H9 (cell line): Measurements from ENCODE around the gene HES4. TPM values are rescaled to one million over a fixed set of nuclear protein-coding genes. Genes with fewer than 3 reads are reported as not detected.

ENCODE experiments used
- DNase-seq: peaks from one replicate; pipeline ENCODE4 v3.0.0-alpha.2; 2017
- H2AFZ ChIP-seq: one replicate; pipeline ENCODE4 v1.6.1; 2013; ENCODE audit warnings: mild to moderate bottlenecking, low read length, control low read depth, moderate library complexity
- H2AK5ac ChIP-seq: 2 replicates; pipeline ENCODE4 v1.6.1; 2013; ENCODE audit warnings: low read length, control low read depth, mixed read lengths; ENCODE audit not compliant: insufficient read length
- H2BK120ac ChIP-seq: one replicate; pipeline ENCODE4 v1.6.1; 2013; ENCODE audit warnings: low read depth, mild to moderate bottlenecking, low read length, control low read depth, inconsistent platforms; ENCODE audit not compliant: poor library complexity, severe bottlenecking
- H2BK12ac ChIP-seq: 2 replicates; pipeline ENCODE4 v1.6.1; 2013; ENCODE audit warnings: low read length, control low read depth, mixed read lengths, low read depth; ENCODE audit not compliant: insufficient read length
- H2BK15ac ChIP-seq: 2 replicates; pipeline ENCODE4 v1.6.1; 2013; ENCODE audit warnings: low read depth, low read length, control low read depth
- H2BK20ac ChIP-seq: one replicate; pipeline ENCODE4 v1.6.1; 2013; ENCODE audit warnings: low read depth, mild to moderate bottlenecking, low read length, control low read depth, inconsistent platforms; ENCODE audit not compliant: poor library complexity, severe bottlenecking
- H2BK5ac ChIP-seq: 2 replicates; pipeline ENCODE4 v1.6.1; 2013; ENCODE audit warnings: low read length, control low read depth, mixed read lengths; ENCODE audit not compliant: insufficient read length
- H3K14ac ChIP-seq: 2 replicates; pipeline ENCODE4 v1.6.1; 2013; ENCODE audit warnings: low read length, control low read depth; ENCODE audit not compliant: insufficient read depth
- H3K18ac ChIP-seq: 2 replicates; pipeline ENCODE4 v1.6.1; 2013; ENCODE audit warnings: low read depth, mild to moderate bottlenecking, mixed read lengths, low read length, control low read depth; ENCODE audit not compliant: insufficient read length
- H3K23ac ChIP-seq: 2 replicates; pipeline ENCODE4 v1.6.1; 2013; ENCODE audit warnings: low read length, control low read depth, mixed read lengths, low read depth; ENCODE audit not compliant: insufficient read length
- H3K23me2 ChIP-seq: 2 replicates; pipeline ENCODE4 v1.6.1; 2013; ENCODE audit warnings: low read depth, mild to moderate bottlenecking, mixed read lengths, low read length, control low read depth; ENCODE audit not compliant: insufficient read length, poor library complexity, severe bottlenecking
- H3K27ac ChIP-seq: 2 replicates; pipeline ENCODE4 v1.5.1; 2013; ENCODE audit warnings: low read length, control low read depth, mixed read lengths, low read depth; ENCODE audit not compliant: insufficient read length
- H3K27me3 ChIP-seq: 2 replicates; pipeline ENCODE4 v1.6.1; 2013; ENCODE audit warnings: low read length, control low read depth, inconsistent platforms; ENCODE audit not compliant: insufficient read depth
- H3K4ac ChIP-seq: 2 replicates; pipeline ENCODE4 v1.6.1; 2013; ENCODE audit warnings: low read depth, mild to moderate bottlenecking, control low read depth, inconsistent platforms, low read length, moderate library complexity
- H3K4me1 ChIP-seq: 2 replicates; pipeline ENCODE4 v1.6.1; 2013; ENCODE audit warnings: low read length, control low read depth, inconsistent platforms; ENCODE audit not compliant: insufficient read depth
- H3K4me2 ChIP-seq: 2 replicates; pipeline ENCODE4 v1.6.1; 2013; ENCODE audit warnings: low read length, control low read depth, mixed read lengths; ENCODE audit not compliant: insufficient read length, insufficient read depth
- H3K56ac ChIP-seq: 2 replicates; pipeline ENCODE4 v1.6.1; 2013; ENCODE audit warnings: low read depth, mild to moderate bottlenecking, mixed read lengths, low read length, control low read depth; ENCODE audit not compliant: insufficient read length
- H3K79me1 ChIP-seq: 2 replicates; pipeline ENCODE4 v1.6.1; 2013; ENCODE audit warnings: low read depth, mild to moderate bottlenecking, moderate library complexity, low read length, control low read depth, inconsistent platforms; ENCODE audit not compliant: insufficient read depth, poor library complexity, severe bottlenecking
- H3K79me2 ChIP-seq: 2 replicates; pipeline ENCODE4 v1.6.1; 2013; ENCODE audit warnings: low read length, control low read depth, inconsistent platforms; ENCODE audit not compliant: insufficient read depth
- H3K9ac ChIP-seq: 2 replicates; pipeline ENCODE4 v1.6.1; 2013; ENCODE audit warnings: low read length, control low read depth, mixed read lengths; ENCODE audit not compliant: insufficient read length; ENCODE audit errors: extremely low read depth
- H3K9me3 ChIP-seq: one replicate; pipeline ENCODE4 v1.6.1; 2013; ENCODE audit warnings: low read depth, low read length, inconsistent platforms; ENCODE audit not compliant: control insufficient read depth
- H3T11ph ChIP-seq: one replicate; pipeline ENCODE4 v1.6.1; 2013; ENCODE audit warnings: mild to moderate bottlenecking, low read length, control low read depth, inconsistent platforms
- H4K20me1 ChIP-seq: one replicate; pipeline ENCODE4 v1.6.1; 2013; ENCODE audit not compliant: control insufficient read depth, insufficient read length, insufficient read depth
- H4K5ac ChIP-seq: 2 replicates; pipeline ENCODE4 v1.6.1; 2013; ENCODE audit warnings: low read depth, mild to moderate bottlenecking, mixed read lengths, low read length, control low read depth; ENCODE audit not compliant: insufficient read length
- H4K8ac ChIP-seq: replicated peaks from 2 replicates; pipeline ENCODE4 v1.6.1; 2013; ENCODE audit warnings: low read length, control low read depth, mixed read lengths, low read depth; ENCODE audit not compliant: insufficient read length
- H4K91ac ChIP-seq: 2 replicates; pipeline ENCODE4 v1.6.1; 2013; ENCODE audit warnings: low read depth, mild to moderate bottlenecking, moderate library complexity, mixed read lengths, low read length, control low read depth; ENCODE audit not compliant: insufficient read length
- H3K27ac Mint-ChIP-seq, 3 experiments: 2 replicates in 2 of 3; 3 replicates in 1 of 3; pipeline ENCODE4 v1.8.0; 2020 to 2021; ENCODE audit warnings: mixed read lengths in 3 of 3, mild to moderate bottlenecking in 1 of 3, moderate library complexity in 1 of 3
- H3K27me3 Mint-ChIP-seq: 2 replicates; pipeline ENCODE4 v1.8.0; 2021; ENCODE audit warnings: low read depth, mild to moderate bottlenecking, moderate library complexity, mixed read lengths
- H3K36me3 Mint-ChIP-seq, 3 experiments: 2 replicates in 2 of 3; 3 replicates in 1 of 3; pipeline ENCODE4 v1.8.0; 2020 to 2021; ENCODE audit warnings: low read depth in 3 of 3, mixed read lengths in 3 of 3; ENCODE audit not compliant: insufficient read depth in 1 of 3
- H3K4me1 Mint-ChIP-seq, 2 experiments: 2 replicates each; pipeline ENCODE4 v1.8.0; 2020; ENCODE audit warnings: mixed read lengths in 2 of 2
- H3K4me3 Mint-ChIP-seq, 2 experiments: 2 replicates in 1 of 2; 3 replicates in 1 of 2; pipeline ENCODE4 v1.8.0; 2020 to 2021; ENCODE audit warnings: mild to moderate bottlenecking in 2 of 2, mixed read lengths in 2 of 2, moderate library complexity in 1 of 2
- H3K9me3 Mint-ChIP-seq, 2 experiments: 2 replicates in 1 of 2; 3 replicates in 1 of 2; pipeline ENCODE4 v1.8.0; 2020; ENCODE audit warnings: mild to moderate bottlenecking in 2 of 2, mixed read lengths in 2 of 2, moderate library complexity in 1 of 2
- WGBS: extraction: QIAGEN DNeasy Blood & Tissue Kit; methylation state at CpG from one replicate; pipeline ENCODE4 v1.1.7; 2013; ENCODE audit warnings: missing lambda C conversion rate, low lambda C conversion rate, mixed read lengths; ENCODE audit not compliant: insufficient read length; ENCODE audit errors: extremely low coverage; 5-methylcytosine and 5-hydroxymethylcytosine counted together
- total RNA-seq: library from RNA; stranded (reverse); gene quantifications from 2 replicates; pipeline ENCODE4 v1.2.1, GENCODE V29; 2021
- TF ChIP-seq, protein P1 (sequence below): fragments of 200-600 bp; sonication (generic); conservative IDR thresholded peaks from 3 replicates; pipeline ENCODE4 v1.8.0; 2021; ENCODE audit warnings: antibody characterized with exemption, mild to moderate bottlenecking

HES4 gene
- total RNA-seq, 1 experiment from 2014 or later: 4.0 TPM

DNA sequence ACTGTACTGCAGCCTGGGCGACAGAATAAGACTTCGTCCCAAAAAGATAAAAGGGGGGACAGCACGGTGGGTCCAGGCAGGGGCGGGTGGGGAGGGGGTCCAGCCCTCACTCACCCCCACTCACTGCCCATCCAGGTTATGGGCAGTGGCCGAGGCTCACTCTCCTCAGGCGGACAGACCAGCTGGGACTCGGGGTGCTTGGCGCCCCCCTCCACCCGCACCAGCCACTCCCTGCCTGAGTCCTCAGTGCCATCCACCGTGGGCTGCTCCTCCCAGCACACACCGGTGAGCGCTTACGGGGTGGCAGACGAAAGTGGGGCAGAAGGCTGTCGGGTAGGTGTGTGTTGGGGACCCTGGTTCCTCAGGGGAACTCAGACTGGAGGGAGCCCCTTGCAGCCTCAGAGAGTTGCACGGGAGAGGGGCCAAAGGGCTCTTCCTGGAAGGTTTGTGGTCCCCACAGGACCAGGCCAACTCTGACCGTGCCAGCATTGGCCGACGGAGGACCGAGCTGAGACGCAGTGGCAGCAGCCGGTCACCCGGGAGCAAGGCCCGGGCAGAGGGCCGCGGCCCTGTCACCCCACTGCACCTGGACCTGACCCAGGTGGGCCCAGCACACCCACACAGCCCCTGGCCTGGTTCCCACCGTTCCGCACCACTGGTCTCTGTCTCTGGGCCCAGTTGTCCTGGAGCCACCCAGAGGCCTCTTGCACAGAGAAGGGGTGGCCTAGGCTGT is 27.0 kb downstream of the HES4 start:
- Histone ChIP-seq H3K14ac (no peak overlapping the region; the same call in 1 of the 2 replicates), H3T11ph (no peak overlapping the region), H3K4me2 (no peak overlapping the region), H4K5ac (no peak overlapping the region), H4K91ac (no peak overlapping the region), H3K9ac (no peak overlapping the region), H3K9me3 (no peaks in the 10 kb centered on the region), H2BK5ac (no peak overlapping the region), H3K79me1 (no peaks in the 10 kb centered on the region), H3K4ac (no peak overlapping the region), H4K8ac (no peak overlapping the region), H2AK5ac (no peak overlapping the region), H3K27me3 (peaks cover 11% of the 10 kb centered on the region; the same call in 1 of the 2 replicates), H3K4me1 (no peaks in the 10 kb centered on the region), H2BK120ac (no peak overlapping the region), H4K20me1 (no peaks in the 10 kb centered on the region), H3K23me2 (no peaks in the 10 kb centered on the region), H3K23ac (no peak overlapping the region), H2AFZ (no peak overlapping the region), H2BK12ac (no peak overlapping the region), H2BK20ac (no peak overlapping the region), H2BK15ac (no peak overlapping the region), H3K18ac (no peak overlapping the region), H3K56ac (no peak overlapping the region), H3K79me2 (no peaks in the 10 kb centered on the region), H3K27ac (no peak overlapping the region)
- TF ChIP-seq, protein P1, sequence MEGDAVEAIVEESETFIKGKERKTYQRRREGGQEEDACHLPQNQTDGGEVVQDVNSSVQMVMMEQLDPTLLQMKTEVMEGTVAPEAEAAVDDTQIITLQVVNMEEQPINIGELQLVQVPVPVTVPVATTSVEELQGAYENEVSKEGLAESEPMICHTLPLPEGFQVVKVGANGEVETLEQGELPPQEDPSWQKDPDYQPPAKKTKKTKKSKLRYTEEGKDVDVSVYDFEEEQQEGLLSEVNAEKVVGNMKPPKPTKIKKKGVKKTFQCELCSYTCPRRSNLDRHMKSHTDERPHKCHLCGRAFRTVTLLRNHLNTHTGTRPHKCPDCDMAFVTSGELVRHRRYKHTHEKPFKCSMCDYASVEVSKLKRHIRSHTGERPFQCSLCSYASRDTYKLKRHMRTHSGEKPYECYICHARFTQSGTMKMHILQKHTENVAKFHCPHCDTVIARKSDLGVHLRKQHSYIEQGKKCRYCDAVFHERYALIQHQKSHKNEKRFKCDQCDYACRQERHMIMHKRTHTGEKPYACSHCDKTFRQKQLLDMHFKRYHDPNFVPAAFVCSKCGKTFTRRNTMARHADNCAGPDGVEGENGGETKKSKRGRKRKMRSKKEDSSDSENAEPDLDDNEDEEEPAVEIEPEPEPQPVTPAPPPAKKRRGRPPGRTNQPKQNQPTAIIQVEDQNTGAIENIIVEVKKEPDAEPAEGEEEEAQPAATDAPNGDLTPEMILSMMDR: no peak
- H3K27ac Mint-ChIP-seq: no peak overlapping the region; a peak in 1 of 7 replicates
- no peak for DNase-seq
- H3K4me3 Mint-ChIP-seq: no peak overlapping the region
- peaks cover 5 to 7% of the 10 kb centered on the region in 2 experiments; a peak in 3 of 4 replicates for H3K4me1 Mint-ChIP-seq
- H3K27me3 Mint-ChIP-seq: peaks cover 56% of the 10 kb centered on the region
- 0 out of 7 replicates have a peak, but pooled peaks cover 0 to under 1% (median 0%) of the 10 kb centered on the region in 3 experiments for H3K36me3 Mint-ChIP-seq
- H3K9me3 Mint-ChIP-seq: peaks cover 3 to 4% of the 10 kb centered on the region in 2 experiments; a peak in 3 of 5 replicates
- no CpG with 5 or more reads among the region's 28 CpGs for WGBS
